ENCODE results near the gene TMEM192.
"Not testable (repeated sequence)": the region's sequence is repeated elsewhere in the genome, so short reads cannot be mapped to it uniquely, and the experiment has no call there.

Gene TMEM192

GRCh38 chr4:165077034-165077578, 35.6 kb downstream of the TMEM192 start:
- no peak for DNase-seq (ENCODE audit: low read depth in 1 of 2, low spot score in 1 of 2)
- TF ChIP-seq JUND (IDR thresholded peaks at IDR 0.05; ENCODE audit: low read depth), result no peak
- in situ Hi-C loops (cut with HindIII; ENCODE audit: low pct_unique_long_range_greater_than_20kb, low sequenced_read_pairs), result no loop called here

GRCh38 chr4:165073346-165073745, 39.3 kb downstream of the TMEM192 start:
- in situ Hi-C loops (cut with HindIII; ENCODE audit: low pct_unique_long_range_greater_than_20kb, low sequenced_read_pairs); DNase-seq (ENCODE audit: low read depth in 1 of 2, low spot score in 1 of 2): not testable (repeated sequence)

GRCh38 chr4:165070560-165070959, 42.1 kb downstream of the TMEM192 start:
- in situ Hi-C loops (cut with HindIII; ENCODE audit: low pct_unique_long_range_greater_than_20kb, low sequenced_read_pairs), result no loop called here
- no peak for TF ChIP-seq JUND (IDR thresholded peaks at IDR 0.05; ENCODE audit: low read depth)
- DNase-seq (ENCODE audit: low read depth in 1 of 2, low spot score in 1 of 2), result no peak

- peak in 1 of 2 experiments; percentile 11 for DNase-seq (ENCODE audit: low read depth in 1 of 2, low spot score in 1 of 2)
- in situ Hi-C loops (cut with HindIII; ENCODE audit: low pct_unique_long_range_greater_than_20kb, low sequenced_read_pairs), result no loop called here
- no peak for TF ChIP-seq JUND (IDR thresholded peaks at IDR 0.05; ENCODE audit: low read depth)
Measured at GRCh38 chr4:165060938-165061337, 51.7 kb downstream of the TMEM192 start.

- DNase-seq (ENCODE audit: low read depth in 1 of 2, low spot score in 1 of 2), result no peak
- in situ Hi-C loops (cut with HindIII; ENCODE audit: low pct_unique_long_range_greater_than_20kb, low sequenced_read_pairs), result no loop called here
- no peak for TF ChIP-seq JUND (IDR thresholded peaks at IDR 0.05; ENCODE audit: low read depth)
Measured at GRCh38 chr4:165059386-165059785, 53.3 kb downstream of the TMEM192 start.

GRCh38 chr4:165058666-165059065, 54.0 kb downstream of the TMEM192 start:
- in situ Hi-C loops (cut with HindIII; ENCODE audit: low pct_unique_long_range_greater_than_20kb, low sequenced_read_pairs), result no loop called here
- TF ChIP-seq JUND (IDR thresholded peaks at IDR 0.05; ENCODE audit: low read depth), result no peak
- no peak for DNase-seq (ENCODE audit: low read depth in 1 of 2, low spot score in 1 of 2)

GRCh38 chr4:165055601-165056000, 57.1 kb downstream of the TMEM192 start:
- DNase-seq (ENCODE audit: low read depth in 1 of 2, low spot score in 1 of 2), result no peak
- no peak for TF ChIP-seq JUND (IDR thresholded peaks at IDR 0.05; ENCODE audit: low read depth)
- in situ Hi-C loops (cut with HindIII; ENCODE audit: low pct_unique_long_range_greater_than_20kb, low sequenced_read_pairs), result no loop called here

GRCh38 chr4:165053645-165054044, 59.0 kb downstream of the TMEM192 start, which contains the start of gene TRIM75:
Gene TRIM75 (plus strand): TSS chr4:165053866. CDS start chr4:165059148, 5,282 bp downstream.
- in situ Hi-C loops (cut with HindIII; ENCODE audit: low pct_unique_long_range_greater_than_20kb, low sequenced_read_pairs), result no loop called here

GRCh38 chr4:165052627-165053026, 60.0 kb downstream of the TMEM192 start:
- no peak for TF ChIP-seq JUND (IDR thresholded peaks at IDR 0.05; ENCODE audit: low read depth)
- DNase-seq (ENCODE audit: low read depth in 1 of 2, low spot score in 1 of 2), result no peak
- in situ Hi-C loops (cut with HindIII; ENCODE audit: low pct_unique_long_range_greater_than_20kb, low sequenced_read_pairs), result no loop called here

More at GRCh38 chr4:165053645-165054044, 59.0 kb downstream of the TMEM192 start, which contains the start of gene TRIM75:
- no peak for TF ChIP-seq JUND (IDR thresholded peaks at IDR 0.05; ENCODE audit: low read depth)
- no peak for DNase-seq (ENCODE audit: low read depth in 1 of 2, low spot score in 1 of 2)

- no peak for DNase-seq (ENCODE audit: low read depth in 1 of 2, low spot score in 1 of 2)
- TF ChIP-seq JUND (IDR thresholded peaks at IDR 0.05; ENCODE audit: low read depth), result no peak
- in situ Hi-C loops (cut with HindIII; ENCODE audit: low pct_unique_long_range_greater_than_20kb, low sequenced_read_pairs), result no loop called here
Measured at GRCh38 chr4:165048170-165048569, 64.5 kb downstream of the TMEM192 start.

GRCh38 chr4:165031436-165032211, 81.0 kb downstream of the TMEM192 start, which contains the start of gene TRIM60:
Gene TRIM60 (plus strand): TSS chr4:165031999. CDS start chr4:165040073, 8,074 bp downstream.
- no peak for TF ChIP-seq JUND (IDR thresholded peaks at IDR 0.05; ENCODE audit: low read depth)
- no peak for DNase-seq (ENCODE audit: low read depth in 1 of 2, low spot score in 1 of 2)
- in situ Hi-C loops (cut with HindIII; ENCODE audit: low pct_unique_long_range_greater_than_20kb, low sequenced_read_pairs), result no loop called here

- in situ Hi-C loops (cut with HindIII; ENCODE audit: low pct_unique_long_range_greater_than_20kb, low sequenced_read_pairs), result no loop called here
- DNase-seq (ENCODE audit: low read depth in 1 of 2, low spot score in 1 of 2), result no peak
- TF ChIP-seq JUND (IDR thresholded peaks at IDR 0.05; ENCODE audit: low read depth), result no peak
Measured at GRCh38 chr4:165027762-165028402, 84.8 kb downstream of the TMEM192 start.

- in situ Hi-C loops (cut with HindIII; ENCODE audit: low pct_unique_long_range_greater_than_20kb, low sequenced_read_pairs); DNase-seq (ENCODE audit: low read depth in 1 of 2, low spot score in 1 of 2): not testable (repeated sequence)
Measured at GRCh38 chr4:165025782-165026181, 86.9 kb downstream of the TMEM192 start.
